CD4-positive, alpha-beta T cell treated with Interleukin-2 at 100 ng/mL for 4 hours (primary cell): ENCODE measurements around the gene GRIP2.

ENCODE experiments used
- DNase-seq: peaks from one replicate; pipeline ENCODE4 v3.0.0-alpha.2; 2020; ENCODE audit warnings: low spot score

Gene GRIP2

GRCh38 chr3:14539384-14539741 lies 779 bp downstream of the GRIP2 start:
- DNase-seq, result no peak

GRCh38 chr3:14538451-14539088 lies 1.6 kb downstream of the GRIP2 start:
- no peak for DNase-seq

GRCh38 chr3:14537590-14538450 lies 2.3 kb downstream of the GRIP2 start:
- DNase-seq, result no peak

GRCh38 chr3:14536837-14537589 lies 3.1 kb downstream of the GRIP2 start:
- DNase-seq, result no peak

GRCh38 chr3:14536055-14536815 lies 3.9 kb downstream of the GRIP2 start:
- DNase-seq, result no peak

GRCh38 chr3:14535616-14536015 lies 4.5 kb downstream of the GRIP2 start:
- no peak for DNase-seq

GRCh38 chr3:14534516-14535191 lies 5.5 kb downstream of the GRIP2 start:
- DNase-seq, result no peak

- DNase-seq, result no peak
Observed at GRCh38 chr3:14533457-14533958, 6.6 kb downstream of the GRIP2 start.

- no peak for DNase-seq
Observed at GRCh38 chr3:14532691-14533456, 7.3 kb downstream of the GRIP2 start.

GRCh38 chr3:14531856-14532395 lies 8.2 kb downstream of the GRIP2 start:
- DNase-seq, result no peak

- no peak for DNase-seq
Observed at GRCh38 chr3:14528081-14528480, 12.1 kb downstream of the GRIP2 start.

- no peak for DNase-seq
Observed at GRCh38 chr3:14525685-14526631, 14.2 kb downstream of the GRIP2 start.

- no peak for DNase-seq
Observed at GRCh38 chr3:14524920-14525660, 15.1 kb downstream of the GRIP2 start.

- DNase-seq, result no peak
Observed at GRCh38 chr3:14524311-14524711, 15.8 kb downstream of the GRIP2 start.

- DNase-seq, result no peak
Observed at GRCh38 chr3:14523792-14524191, 16.4 kb downstream of the GRIP2 start.

- no peak for DNase-seq
Observed at GRCh38 chr3:14522768-14523167, 17.4 kb downstream of the GRIP2 start.

- DNase-seq, result no peak
Observed at GRCh38 chr3:14522129-14522691, 17.9 kb downstream of the GRIP2 start.

- DNase-seq, result no peak
Observed at GRCh38 chr3:14521611-14522010, 18.5 kb downstream of the GRIP2 start.
